OCI-LY3 (cell line): ENCODE measurements around the gene ELMO1.

Experiments
- H2AFZ ChIP-seq: fragments of 200-600, 300-600 bp; shearing (Covaris generic); 2 replicates; pipeline ENCODE4 v1.6.0; 2014; ENCODE audit warnings: antibody characterized with exemption, low read depth, low read length
- H3K27ac ChIP-seq: fragments of 200-600, 300-600 bp; sonication (generic); 2 replicates; pipeline ENCODE4 v1.5.1; 2014; ENCODE audit warnings: mild to moderate bottlenecking, low read length, moderate library complexity, mixed read lengths
- H3K27me3 ChIP-seq: fragments of 200-600, 300-600 bp; sonication (generic); 2 replicates; pipeline ENCODE4 v1.6.1; 2014; ENCODE audit warnings: low read depth, low read length, mixed read lengths
- H3K36me3 ChIP-seq: fragments of 200-600, 300-600 bp; sonication (generic); replicated peaks from 2 replicates; pipeline ENCODE3; 2014; ENCODE audit warnings: low read depth, low read length, mixed read lengths
- H3K4me1 ChIP-seq: fragments of 300-600, 200-600 bp; sonication (generic); 2 replicates; pipeline ENCODE4 v1.6.1; 2014; ENCODE audit warnings: low read length, mixed read lengths
- H3K4me2 ChIP-seq: fragments of 200-600, 300-600 bp; sonication (generic); 2 replicates; pipeline ENCODE4 v1.6.1; 2014; ENCODE audit warnings: low read length, mixed read lengths
- H3K4me3 ChIP-seq: fragments of 300-600, 200-600 bp; sonication (generic); 2 replicates; pipeline ENCODE4 v1.5.1; 2014; ENCODE audit warnings: antibody characterized with exemption, mild to moderate bottlenecking, low read length, moderate library complexity
- H3K79me2 ChIP-seq: fragments of 300-600, 200-600 bp; shearing (Covaris generic); 2 replicates; pipeline ENCODE4 v1.6.1; 2014; ENCODE audit warnings: mild to moderate bottlenecking, low read length, mixed read lengths
- H3K9ac ChIP-seq: fragments of 300-600, 200-600 bp; shearing (Covaris generic); 2 replicates; pipeline ENCODE4 v1.6.0; 2014; ENCODE audit warnings: mild to moderate bottlenecking, low read length, moderate library complexity
- H3K9me3 ChIP-seq: fragments of 200-600, 300-600 bp; shearing (Covaris generic); 2 replicates; pipeline ENCODE4 v1.6.1; 2014; ENCODE audit warnings: low read length, mixed read lengths; ENCODE audit not compliant: insufficient read depth
- H4K20me1 ChIP-seq: fragments of 200-600, 300-600 bp; sonication (generic); 2 replicates; pipeline ENCODE4 v1.6.1; 2016; ENCODE audit warnings: low read length, mixed read lengths; ENCODE audit not compliant: insufficient read depth
- EZH2phosphoT487 ChIP-seq: fragments of 200-600 bp; shearing (Covaris generic); IDR thresholded peaks from 2 replicates; pipeline ENCODE4 v1.6.1; 2018; ENCODE audit warnings: antibody characterized with exemption, mixed run types, low read depth
- TF ChIP-seq, protein P1 (sequence below): fragments of 200-600, 300-600 bp; sonication (generic); IDR thresholded peaks from 2 replicates; pipeline ENCODE4 v1.5.1; 2014; ENCODE audit warnings: antibody characterized with exemption, low read length, low read depth

Gene ELMO1

DNA sequence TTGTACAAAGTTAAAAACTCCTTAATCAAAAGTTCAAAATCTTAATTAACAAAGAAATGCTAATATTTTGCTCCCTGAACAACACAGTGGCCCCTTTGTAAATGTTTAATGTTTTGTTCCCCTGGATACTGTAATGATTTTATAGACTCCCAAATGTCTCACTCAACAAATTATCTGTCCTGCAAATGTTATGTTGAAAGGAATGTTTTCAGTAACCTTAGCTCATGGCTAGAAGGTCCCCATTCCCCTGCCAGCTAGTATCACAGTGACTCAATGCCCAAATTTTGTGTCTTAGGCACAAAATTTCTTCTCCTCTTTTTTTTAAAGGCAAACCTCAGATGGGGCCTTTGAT, 298.9 kb downstream of the ELMO1 start:
- peaks cover 36% of the 10 kb centered on the region for H4K20me1 ChIP-seq
- no peak overlapping the region for H3K27ac ChIP-seq
- H3K4me1 ChIP-seq: peaks cover 18% of the 10 kb centered on the region
- H3K27me3 ChIP-seq: no peaks in the 10 kb centered on the region
- no peak overlapping the region for H3K4me3 ChIP-seq
- H3K79me2 ChIP-seq: peaks cover 9% of the 10 kb centered on the region
- H2AFZ ChIP-seq: no peak overlapping the region
- peaks cover 34% of the 10 kb centered on the region for H3K36me3 ChIP-seq
- H3K4me2 ChIP-seq: peak overlapping the region; percentile 3; the same call in 1 of the 2 replicates
- H3K9me3 ChIP-seq: no peaks in the 10 kb centered on the region
- TF ChIP-seq, protein P1, sequence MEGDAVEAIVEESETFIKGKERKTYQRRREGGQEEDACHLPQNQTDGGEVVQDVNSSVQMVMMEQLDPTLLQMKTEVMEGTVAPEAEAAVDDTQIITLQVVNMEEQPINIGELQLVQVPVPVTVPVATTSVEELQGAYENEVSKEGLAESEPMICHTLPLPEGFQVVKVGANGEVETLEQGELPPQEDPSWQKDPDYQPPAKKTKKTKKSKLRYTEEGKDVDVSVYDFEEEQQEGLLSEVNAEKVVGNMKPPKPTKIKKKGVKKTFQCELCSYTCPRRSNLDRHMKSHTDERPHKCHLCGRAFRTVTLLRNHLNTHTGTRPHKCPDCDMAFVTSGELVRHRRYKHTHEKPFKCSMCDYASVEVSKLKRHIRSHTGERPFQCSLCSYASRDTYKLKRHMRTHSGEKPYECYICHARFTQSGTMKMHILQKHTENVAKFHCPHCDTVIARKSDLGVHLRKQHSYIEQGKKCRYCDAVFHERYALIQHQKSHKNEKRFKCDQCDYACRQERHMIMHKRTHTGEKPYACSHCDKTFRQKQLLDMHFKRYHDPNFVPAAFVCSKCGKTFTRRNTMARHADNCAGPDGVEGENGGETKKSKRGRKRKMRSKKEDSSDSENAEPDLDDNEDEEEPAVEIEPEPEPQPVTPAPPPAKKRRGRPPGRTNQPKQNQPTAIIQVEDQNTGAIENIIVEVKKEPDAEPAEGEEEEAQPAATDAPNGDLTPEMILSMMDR: no peak
- no peak for TF ChIP-seq EZH2phosphoT487
- no peak overlapping the region for H3K9ac ChIP-seq

DNA sequence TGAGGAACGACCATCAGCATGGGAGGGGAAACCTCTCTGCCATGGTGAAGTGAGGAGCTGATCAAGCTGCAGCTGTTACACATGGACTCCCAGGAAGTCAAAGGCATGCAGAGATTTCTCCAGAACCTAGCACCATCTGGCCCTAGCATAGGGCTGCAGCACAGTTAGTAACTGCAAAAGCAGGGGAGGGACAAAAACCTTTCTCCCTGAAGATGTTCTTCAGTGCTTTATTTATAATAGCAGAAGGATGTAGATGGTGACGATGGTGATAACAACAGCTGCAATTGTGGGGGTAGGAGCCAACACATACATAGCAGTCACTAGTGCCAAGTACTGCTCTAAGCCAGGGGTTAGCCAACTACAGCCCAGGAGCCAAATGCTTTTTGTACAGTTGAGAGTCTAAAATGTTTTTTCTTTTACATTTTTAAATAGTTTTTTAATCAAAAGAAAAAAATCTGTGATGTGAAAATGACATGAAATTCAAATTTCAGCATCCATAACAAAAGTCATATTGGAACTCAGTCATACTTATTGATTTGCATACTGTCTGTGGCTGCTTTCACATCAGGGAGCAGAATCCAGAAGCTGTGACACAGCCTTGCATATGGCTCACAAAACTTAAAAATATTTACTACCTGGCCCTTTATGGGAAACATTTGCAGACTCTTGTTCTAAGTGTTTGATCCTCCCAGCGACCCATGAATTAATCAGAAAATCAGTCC, 299.5 kb downstream of the ELMO1 start:
- Histone ChIP-seq H3K27me3 (no peaks in the 10 kb centered on the region), H3K9me3 (no peaks in the 10 kb centered on the region), H3K4me2 (peak overlapping the region; percentile 3; the same call in 1 of the 2 replicates)

DNA sequence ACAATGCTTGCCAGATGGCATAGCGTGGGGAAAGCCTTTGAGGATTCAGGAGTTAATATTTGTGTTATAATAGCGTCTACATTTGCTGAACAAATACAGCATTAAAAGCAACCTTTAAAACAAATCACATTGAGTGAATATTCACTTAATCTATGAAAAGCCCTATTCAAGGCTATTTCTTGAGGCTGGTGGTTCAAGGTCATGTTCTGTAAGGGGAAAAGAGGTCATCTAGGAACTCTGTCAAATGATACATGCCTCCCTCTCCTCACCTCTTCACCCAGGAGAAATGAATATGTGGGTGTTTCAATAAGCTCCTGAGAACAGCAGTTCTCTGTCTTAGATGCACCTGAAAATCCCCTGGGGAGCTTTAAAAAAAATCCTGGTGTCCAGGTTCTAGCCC, 303.0 kb downstream of the ELMO1 start:
- no peak overlapping the region for H2AFZ ChIP-seq
- no peak overlapping the region for H3K4me2 ChIP-seq
- peaks cover 32% of the 10 kb centered on the region for H3K36me3 ChIP-seq
- H3K4me3 ChIP-seq: no peak overlapping the region
- H3K27ac ChIP-seq: no peak overlapping the region
- H3K79me2 ChIP-seq: peaks cover 22% of the 10 kb centered on the region
- H4K20me1 ChIP-seq: peaks cover 33% of the 10 kb centered on the region
- H3K4me1 ChIP-seq: peaks cover 15% of the 10 kb centered on the region
- no peaks in the 10 kb centered on the region for H3K9me3 ChIP-seq
- no peak overlapping the region for H3K9ac ChIP-seq
- no peaks in the 10 kb centered on the region for H3K27me3 ChIP-seq
- no peak for TF ChIP-seq EZH2phosphoT487
- TF ChIP-seq, protein P1: no peak

More for the DNA sequence above, 299.5 kb downstream of the ELMO1 start:
- Histone ChIP-seq H3K4me1 (peaks cover 18% of the 10 kb centered on the region), H3K27ac (no peak overlapping the region), H3K79me2 (peaks cover 9% of the 10 kb centered on the region), H2AFZ (no peak overlapping the region), H3K36me3 (peaks cover 36% of the 10 kb centered on the region), H3K4me3 (no peak overlapping the region), H3K9ac (no peak overlapping the region), H4K20me1 (peaks cover 36% of the 10 kb centered on the region)
- TF ChIP-seq EZH2phosphoT487: no peak
- TF ChIP-seq, protein P1: no peak

DNA sequence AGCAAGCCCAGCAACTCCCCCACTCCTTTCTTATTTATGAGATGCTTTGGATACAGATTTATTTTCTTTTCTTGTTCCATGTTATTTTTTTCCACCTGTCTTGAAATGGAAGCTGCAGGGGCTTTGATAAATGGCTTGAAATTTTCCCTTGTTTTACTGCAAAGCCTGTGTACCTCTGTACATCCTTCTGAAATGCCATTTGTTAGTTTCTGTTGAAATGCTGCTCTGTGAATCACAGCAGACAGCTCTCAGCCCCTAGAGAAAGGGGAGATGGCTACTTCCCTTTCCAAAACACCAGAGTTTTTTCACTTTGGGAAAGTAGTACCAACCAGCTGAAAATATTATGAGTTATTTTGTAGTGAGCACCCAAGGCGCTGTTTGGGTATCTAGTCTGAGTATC, 304.2 kb downstream of the ELMO1 start:
- H3K9ac ChIP-seq: no peak overlapping the region
- H3K27me3 ChIP-seq: no peaks in the 10 kb centered on the region
- no peak overlapping the region for H3K4me2 ChIP-seq
- peaks cover 25% of the 10 kb centered on the region for H4K20me1 ChIP-seq
- H3K4me3 ChIP-seq: no peak overlapping the region
- H2AFZ ChIP-seq: no peak overlapping the region
- peaks cover 32% of the 10 kb centered on the region for H3K79me2 ChIP-seq
- H3K4me1 ChIP-seq: peaks cover 5% of the 10 kb centered on the region
- H3K36me3 ChIP-seq: peaks cover 32% of the 10 kb centered on the region
- TF ChIP-seq, protein P1: no peak
- TF ChIP-seq EZH2phosphoT487: no peak
- H3K27ac ChIP-seq: no peak overlapping the region
- no peaks in the 10 kb centered on the region for H3K9me3 ChIP-seq
